BJ (cell line): ENCODE measurements around the gene FBF1. TPM values are rescaled to one million over a fixed set of nuclear protein-coding genes. Genes with fewer than 3 reads are reported as not detected.

Source experiments
- CTCF ChIA-PET: fragments of 350-600 bp; formaldehyde crosslinking; extraction: SDS; loops from one replicate; lab custom pipeline; 2021; ENCODE audit warnings: antibody characterized with exemption, inconsistent platforms; lab: Yijun Ruan, JAX
- POLR2A ChIA-PET: fragments of 300-600 bp; sonication (Branson Sonifier 250); formaldehyde crosslinking; extraction: SDS; loops from one replicate; lab custom pipeline; 2021; ENCODE audit warnings: antibody characterized with exemption; lab: Charles Lee
- DNase-seq: peaks from one replicate; pipeline ENCODE4 v3.0.0-alpha.2; 2011; ENCODE audit warnings: low read depth
- H3K27me3 ChIP-seq: 2 replicates; pipeline ENCODE4 v1.6.0; 2011; ENCODE audit warnings: low read length; ENCODE audit not compliant: control insufficient read depth, insufficient read depth
- H3K36me3 ChIP-seq: 2 replicates; pipeline ENCODE4 v1.5.1; 2011; ENCODE audit warnings: low read length; ENCODE audit not compliant: control insufficient read depth, insufficient read depth
- H3K4me3 ChIP-seq: 2 replicates; pipeline ENCODE4 v1.5.1; 2011; ENCODE audit warnings: low read depth, mild to moderate bottlenecking, control low read depth, low read length
- CTCF ChIP-seq: IDR thresholded peaks from 2 replicates; pipeline ENCODE4 v1.5.1; 2011; ENCODE audit warnings: low read depth, mild to moderate bottlenecking, control low read depth, inconsistent platforms, low read length, moderate library complexity; ENCODE audit not compliant: insufficient read depth
- polyA plus RNA-seq: library from polyadenylated mRNA; depleted of rRNA; stranded (reverse); fragments of >200 nt; gene quantifications from 2 replicates; pipeline ENCODE4 v1.2.3, GENCODE V29; 2011

FBF1 gene
- polyA plus RNA-seq, 1 experiment, result 4.8 TPM

DNA sequence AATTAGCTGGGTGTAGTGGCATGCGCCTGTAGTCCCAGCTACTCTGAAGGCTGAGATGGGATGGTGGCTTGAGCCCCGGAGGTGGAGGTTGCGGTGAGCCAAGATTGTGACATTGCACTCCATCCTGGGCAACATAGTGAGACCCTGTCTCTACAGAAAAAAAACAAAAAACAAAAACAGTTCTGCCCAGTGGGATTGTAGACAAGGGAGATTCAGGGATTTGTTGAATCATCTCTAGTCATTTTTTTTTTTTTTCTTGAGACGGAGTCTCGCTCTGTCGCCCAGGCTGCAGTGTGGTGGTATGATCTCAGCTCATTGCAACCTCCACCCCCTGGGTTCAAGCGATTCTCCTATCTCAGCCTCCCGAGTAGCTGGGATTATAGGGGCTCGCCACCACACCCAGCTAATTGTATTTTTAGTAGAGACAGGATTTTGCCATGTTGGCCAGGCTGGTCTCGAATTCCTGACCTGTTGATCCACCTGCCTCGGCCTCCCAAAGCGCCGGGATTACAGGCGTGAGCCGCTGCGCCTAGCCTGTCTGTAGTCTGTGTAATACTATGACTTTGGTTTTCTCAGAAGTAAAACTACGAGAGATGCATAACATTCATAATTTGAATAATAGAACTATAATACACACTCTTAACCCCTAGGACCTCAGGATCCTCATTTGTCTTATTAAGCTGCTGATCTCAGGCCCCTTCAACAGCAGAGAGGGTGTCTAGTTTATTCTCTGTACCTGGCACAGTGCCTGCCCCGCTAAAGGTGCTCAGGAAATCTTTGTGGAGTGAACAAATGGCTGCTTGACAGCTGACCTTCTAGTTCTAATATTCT is 39.6 kb upstream of the FBF1 start:
- TF ChIP-seq CTCF, result no peak
- POLR2A ChIA-PET, result no interaction called here
- Histone ChIP-seq H3K4me3 (peak overlapping the region; percentile 71), H3K27me3 (no peaks in the 10 kb centered on the region), H3K36me3 (no peaks in the 10 kb centered on the region; the same call in 1 of the 2 replicates)
- DNase-seq, result no peak
- CTCF ChIA-PET, result interaction anchor here (0.6 to 1.5 kb wide), 4 partner anchors 8 to 132 kb away, joined by 4 to 7 read pairs (median 4); partner anchors contain the start of gene MRPL38

DNA sequence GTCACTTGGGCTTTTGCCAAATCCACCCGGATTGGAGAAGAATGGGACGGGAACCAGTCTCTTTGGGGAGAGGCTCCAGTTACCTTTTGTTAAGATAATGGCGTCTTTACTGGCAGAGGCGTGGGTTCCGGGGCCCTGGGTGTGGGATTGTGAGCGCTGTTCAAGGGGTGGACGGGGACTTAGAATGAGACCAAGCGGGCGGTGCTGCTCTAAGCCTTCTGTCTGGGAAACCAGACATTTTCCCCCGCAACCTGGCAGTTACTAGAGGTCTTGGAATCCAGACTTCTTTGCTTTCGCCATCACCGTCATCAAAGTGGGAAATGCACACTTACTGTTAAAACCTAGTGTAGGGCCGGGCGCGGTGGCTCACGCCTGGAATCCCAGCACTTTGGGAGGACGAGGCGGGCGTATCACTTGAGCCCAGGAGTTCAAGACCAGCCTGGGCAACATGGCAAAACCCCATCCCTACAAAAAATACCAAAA is 38.9 kb upstream of the FBF1 start:
- ChIA-PET CTCF (interaction anchor here (0.6 to 1.5 kb wide), 2 partner anchors 9 to 25 kb away, joined by 4 read pairs; no protein-coding TSS in a partner anchor), POLR2A (no interaction called here)
- no peak for TF ChIP-seq CTCF
- no peaks in the 10 kb centered on the region for H3K27me3 ChIP-seq
- H3K4me3 ChIP-seq, result peak overlapping the region; percentile 71
- no peaks in the 10 kb centered on the region for H3K36me3 ChIP-seq
- DNase-seq, result no peak

DNA sequence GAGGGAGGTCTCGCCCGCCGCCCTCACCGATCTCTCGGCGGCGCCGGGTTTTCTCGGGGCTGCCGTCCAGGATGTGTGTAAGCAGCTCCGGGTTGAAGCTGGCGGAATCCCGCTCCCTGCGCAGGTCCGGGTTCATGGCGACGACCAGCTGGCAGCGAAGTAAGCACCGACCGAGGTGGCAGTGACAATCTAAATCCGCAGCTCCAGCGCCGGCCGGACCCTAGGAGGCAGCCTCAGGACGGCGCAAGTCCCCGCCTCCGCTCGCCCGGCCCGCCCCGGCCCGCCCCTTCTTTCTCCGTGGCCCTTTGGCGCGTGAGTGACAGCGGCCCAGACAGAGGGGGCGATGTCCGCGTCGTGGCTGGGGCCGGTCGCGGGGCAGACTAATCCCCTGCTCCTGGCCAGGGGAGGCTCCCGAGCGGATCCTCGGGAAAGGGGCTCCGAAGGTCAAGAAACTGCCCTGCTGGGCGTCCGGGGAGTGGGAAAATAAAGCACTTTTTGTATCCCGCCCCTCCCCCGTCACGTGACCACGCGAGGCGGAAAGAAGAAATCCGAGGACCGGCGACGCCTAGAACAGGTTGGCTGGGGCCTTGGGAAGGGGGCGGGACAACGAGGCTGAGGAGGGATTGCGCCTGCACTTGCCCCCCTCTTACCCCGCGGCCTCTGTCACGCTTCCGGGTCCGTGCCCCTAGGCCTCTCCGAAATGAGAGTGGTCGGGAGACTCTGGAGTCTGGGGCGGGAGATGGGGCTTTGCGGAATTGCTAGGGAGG is 38.3 kb upstream of the FBF1 start, which contains the start of the genes ACOX1 and TEN1:
Gene ACOX1, minus strand, starts transcription at position 229 of the 767 bp plus-strand sequence. Its CDS starts 93 bp downstream, at position 136.
Gene TEN1, plus strand, starts transcription at position 303 of the 767 bp plus-strand sequence. CDS start 6,953 bp downstream, outside the sequence.
- ChIA-PET POLR2A (no interaction called here), CTCF (interaction anchor here (1.3 kb wide), 2 partner anchors 19 to 24 kb away, joined by 3 to 5 read pairs; no protein-coding TSS in a partner anchor)
- H3K4me3 ChIP-seq, result peak within 1 kb of the TSS; percentile 71
- TF ChIP-seq CTCF, result peak; percentile 37
- H3K27me3 ChIP-seq, result no peaks in the 10 kb centered on the region
- peak; percentile 79 for DNase-seq
- no peaks in the 10 kb centered on the region for H3K36me3 ChIP-seq

DNA sequence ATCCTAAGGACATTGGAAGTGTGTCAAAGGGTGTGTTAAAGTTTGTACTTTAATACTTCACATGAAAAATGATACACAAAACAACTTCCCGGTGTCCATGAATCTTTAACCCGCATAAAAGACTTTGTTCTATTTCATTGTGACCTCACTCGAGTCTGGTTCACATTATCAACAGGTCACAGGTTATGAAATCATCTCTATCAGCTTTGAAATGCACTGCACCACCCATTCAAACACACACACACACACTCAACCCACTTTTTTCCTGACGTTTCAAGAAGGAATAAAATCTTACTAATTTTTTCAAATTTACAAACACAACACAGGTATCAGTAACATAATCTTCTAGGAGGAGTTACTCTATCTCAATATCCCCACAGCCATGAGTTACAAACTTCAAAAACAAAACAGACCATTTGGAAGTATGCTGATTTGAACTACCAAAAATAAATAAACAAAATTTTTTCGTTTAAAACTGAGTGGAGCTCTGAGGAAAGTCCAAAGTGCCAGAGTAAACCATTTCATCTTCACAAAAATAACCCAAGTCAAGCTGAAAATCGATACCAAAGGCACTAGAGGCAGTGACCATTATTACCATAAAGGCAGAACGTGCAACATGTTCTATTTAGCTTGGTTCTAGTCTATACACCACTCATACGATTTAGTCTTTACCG is 35.5 kb upstream of the FBF1 start:
- POLR2A ChIA-PET, result no interaction called here
- CTCF ChIA-PET, result interaction anchor here (1.0 kb wide), 1 partner anchor 71 kb away, joined by 3 read pairs; no protein-coding TSS in a partner anchor
- H3K27me3 ChIP-seq, result no peaks in the 10 kb centered on the region
- TF ChIP-seq CTCF, result no peak
- no peak overlapping the region for H3K4me3 ChIP-seq
- no peak for DNase-seq
- no peaks in the 10 kb centered on the region for H3K36me3 ChIP-seq
